ENCODE data around the gene LRRN2. TPM values are rescaled to one million over a fixed set of nuclear protein-coding genes. Genes with fewer than 3 reads are reported as not detected.
A peak's percentile ranks its signal among the peaks of the same experiment; 100 is the strongest.
"Not testable (repeated sequence)": the region's sequence is repeated elsewhere in the genome, so short reads cannot be mapped to it uniquely, and the experiment has no call there.

LRRN2 gene
- total and polyA plus RNA-seq, 9 of the 15 experiments (the other 6 are each of a cell fraction or from before 2014, with no cell fraction given): 0.05 TPM; not detected in 8

GRCh38 chr1:204692325-204692840, 6.8 kb upstream of the LRRN2 start (continued):
- TF ChIP-seq NFIC (IDR thresholded peaks at IDR 0.05): peak; percentile 17; the same call in 1 of the 2 replicates
- TF ChIP-seq HINFP (tag; conservative IDR thresholded peaks at IDR 0.05; ENCODE audit: low read depth): no peak
- TF ChIP-seq RBBP5 (IDR thresholded peaks at IDR 0.05; ENCODE audit: borderline replicate concordance, insufficient read depth, low read length, poor library complexity, severe bottlenecking): no peak
- TF ChIP-seq ZNF347 (CRISPR knock-in tag; IDR thresholded peaks at IDR 0.05; ENCODE audit: low read depth): no peak
- TF ChIP-seq RAD21 (CRISPR knock-in tag; conservative IDR thresholded peaks at IDR 0.05 in 1 of 2, IDR thresholded peaks at IDR 0.05 in 1 of 2): peak in 1 of 2 experiments; percentile 20; a peak in 1 of 4 replicates

GRCh38 chr1:204691328-204691730, 5.8 kb upstream of the LRRN2 start:
- H3K27ac ChIP-seq (ENCODE audit: extremely low read depth, low read depth, low read length): peak overlapping the region; percentile 64
- H2AFZ ChIP-seq (ENCODE audit: low read depth, low read length): peak overlapping the region; percentile 86
- H3K9me1 ChIP-seq (ENCODE audit: control insufficient read depth, insufficient read depth, low read length); H3K79me2 ChIP-seq (ENCODE audit: control insufficient read depth, insufficient read depth, low read length); H3K9me3 ChIP-seq (replicated peaks; ENCODE audit: control insufficient read depth, insufficient read depth, low read depth, low read length); in situ Hi-C loops (cut with MboI); H4K20me1 ChIP-seq (replicated peaks; ENCODE audit: control insufficient read depth, insufficient read depth, low read length); intact Hi-C loops (cut with micrococcal nuclease); BruUV-seq (replicated peaks); FAIRE-seq; H3K4me3 ChIP-seq; H3K27me3 ChIP-seq (ENCODE audit: control insufficient read depth in 2 of 2, insufficient read depth in 2 of 2, low read length in 2 of 2); H3K36me3 ChIP-seq (ENCODE audit: control insufficient read depth, insufficient read depth, low read length); TF ChIP-seq PBX2 (CRISPR knock-in tag; IDR thresholded peaks at IDR 0.05; ENCODE audit: low read depth): not testable (repeated sequence)
- WGBS (ENCODE audit: insufficient coverage, low coverage, missing lambda C conversion rate): 37% methylated on average over 6 of the region's 6 CpGs
- peak in 2 of 4 experiments; percentile 59 to 63 for DNase-seq (ENCODE audit: extremely low read depth in 1 of 4, low spot score in 3 of 4)
- CTCF ChIA-PET (ENCODE audit: low intra/inter-chr PET ratio): interaction anchor here (0.6 kb wide), 1 partner anchor 17 kb away, joined by 3 read pairs; no protein-coding TSS in a partner anchor
- POLR2A ChIA-PET: interaction anchor here (0.8 to 2.2 kb wide), 3 partner anchors 17 to 22 kb away, joined by 3 to 8 read pairs (median 4); no protein-coding TSS in a partner anchor
- 0 out of 3 replicates have a peak, but pooled peaks have one; percentile 10 for ATAC-seq
- peaks cover 20 to 39% of the 10 kb centered on the region in 2 experiments for H3K4me1 ChIP-seq (replicated peaks in 1 of 2; ENCODE audit: control insufficient read depth in 2 of 2, insufficient read depth in 2 of 2, low read length in 2 of 2)
- peak overlapping the region; percentile 21; the same call in 1 of the 2 replicates for H3K4me2 ChIP-seq (ENCODE audit: insufficient read depth, low read length)
- H3K9ac ChIP-seq (ENCODE audit: insufficient read depth in 1 of 2, low read depth in 2 of 2, low read length in 2 of 2): peak overlapping the region in 1 of 2 experiments; percentile 53; a peak in 2 of 4 replicates
- TF ChIP-seq CBX3 (IDR thresholded peaks at IDR 0.05; ENCODE audit: borderline replicate concordance in 1 of 2, low read length in 2 of 2): 0 out of 3 replicates have a peak, but pooled peaks of 1 of the 2 experiments have one; percentile 12
- TF ChIP-seq PKNOX1 (IDR thresholded peaks at IDR 0.05): peak; percentile 74
- peak; percentile 95 for TF ChIP-seq C11orf30 (IDR thresholded peaks at IDR 0.05; ENCODE audit: low read depth)
- TF ChIP-seq SMARCA4 (IDR thresholded peaks at IDR 0.05): peak; percentile 85
- peak in 1 of 2 experiments; percentile 52; a peak in 1 of 4 replicates for TF ChIP-seq ARNT (IDR thresholded peaks at IDR 0.05)
- TF ChIP-seq PBX2 (tag; conservative IDR thresholded peaks at IDR 0.05; ENCODE audit: low read depth): peak; percentile 90
- peak; percentile 31; the same call in 1 of the 2 replicates for TF ChIP-seq ZNF583 (CRISPR knock-in tag; IDR thresholded peaks at IDR 0.05)
- peak; percentile 77 for TF ChIP-seq ARID1B (IDR thresholded peaks at IDR 0.05)

All from K562 (cell line).